Type B pancreatic cell (in vitro differentiated cells): Measurements from ENCODE around the gene LSM11. TPM values are rescaled to one million over a fixed set of nuclear protein-coding genes. Genes with fewer than 3 reads are reported as not detected.
"Not testable (repeated sequence)": the region's sequence is repeated elsewhere in the genome, so short reads cannot be mapped to it uniquely, and the experiment has no call there.

Source experiments
- DNase-seq: peaks from one replicate; pipeline ENCODE4 v3.0.0; 2021; ENCODE audit warnings: mixed read lengths; ENCODE audit not compliant: unreplicated experiment; ENCODE audit errors: extremely low spot score
- H3K27ac Mint-ChIP-seq: 2 replicates; pipeline ENCODE4 v1.8.0; 2021; ENCODE audit warnings: mild to moderate bottlenecking, mixed read lengths
- H3K27me3 Mint-ChIP-seq: 2 replicates; pipeline ENCODE4 v1.8.0; 2021; ENCODE audit warnings: mixed read lengths
- H3K36me3 Mint-ChIP-seq: 2 replicates; pipeline ENCODE4 v1.8.0; 2021; ENCODE audit warnings: mixed read lengths
- H3K4me1 Mint-ChIP-seq: one replicate; pipeline ENCODE4 v1.8.0; 2021; ENCODE audit warnings: mixed read lengths; ENCODE audit not compliant: unreplicated experiment
- H3K4me3 Mint-ChIP-seq: 2 replicates; pipeline ENCODE4 v1.8.0; 2021; ENCODE audit warnings: mild to moderate bottlenecking, mixed read lengths
- H3K9me3 Mint-ChIP-seq: 2 replicates; pipeline ENCODE4 v1.8.0; 2021; ENCODE audit warnings: mixed read lengths
- total RNA-seq: library from RNA; stranded (reverse); gene quantifications from 2 replicates; pipeline ENCODE4 v1.2.1, GENCODE V29; 2021; ENCODE audit warnings: low replicate concordance
- TF ChIP-seq, protein P1 (sequence below): fragments of 200-600 bp; sonication (generic); conservative IDR thresholded peaks from 2 replicates; pipeline ENCODE4 v1.5.0; 2021; ENCODE audit warnings: antibody characterized with exemption, mild to moderate bottlenecking

Gene LSM11
- total RNA-seq, 1 donor from 2014 or later: 7.1 TPM

DNA sequence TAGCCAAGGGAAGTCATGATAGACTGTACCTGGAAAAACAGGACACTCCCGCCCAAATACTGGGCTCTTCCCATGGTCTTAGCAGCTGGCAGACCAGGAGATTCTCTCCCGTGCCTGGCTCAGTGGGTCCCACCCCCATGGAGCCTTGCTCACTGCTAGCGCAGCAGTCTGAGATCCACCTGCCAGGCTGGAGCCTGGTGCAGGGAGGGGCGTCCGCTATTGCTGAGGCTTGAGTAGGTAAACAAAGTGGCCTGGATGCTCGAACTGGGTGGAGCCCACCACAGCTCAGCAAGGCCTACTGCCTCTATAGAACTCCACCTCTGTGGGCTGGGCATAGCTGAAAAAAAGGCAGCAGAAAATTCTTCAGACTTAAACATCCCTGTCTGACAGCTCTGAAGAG lies 22.4 kb upstream of the LSM11 start:
- Mint-ChIP-seq H3K4me3 (no peak overlapping the region), H3K9me3 (no peaks in the 10 kb centered on the region), H3K36me3 (no peaks in the 10 kb centered on the region), H3K27ac (no peak overlapping the region), H3K27me3 (peaks cover 6% of the 10 kb centered on the region), H3K4me1 (peaks cover 5% of the 10 kb centered on the region)
- no peak for DNase-seq
- TF ChIP-seq, protein P1, sequence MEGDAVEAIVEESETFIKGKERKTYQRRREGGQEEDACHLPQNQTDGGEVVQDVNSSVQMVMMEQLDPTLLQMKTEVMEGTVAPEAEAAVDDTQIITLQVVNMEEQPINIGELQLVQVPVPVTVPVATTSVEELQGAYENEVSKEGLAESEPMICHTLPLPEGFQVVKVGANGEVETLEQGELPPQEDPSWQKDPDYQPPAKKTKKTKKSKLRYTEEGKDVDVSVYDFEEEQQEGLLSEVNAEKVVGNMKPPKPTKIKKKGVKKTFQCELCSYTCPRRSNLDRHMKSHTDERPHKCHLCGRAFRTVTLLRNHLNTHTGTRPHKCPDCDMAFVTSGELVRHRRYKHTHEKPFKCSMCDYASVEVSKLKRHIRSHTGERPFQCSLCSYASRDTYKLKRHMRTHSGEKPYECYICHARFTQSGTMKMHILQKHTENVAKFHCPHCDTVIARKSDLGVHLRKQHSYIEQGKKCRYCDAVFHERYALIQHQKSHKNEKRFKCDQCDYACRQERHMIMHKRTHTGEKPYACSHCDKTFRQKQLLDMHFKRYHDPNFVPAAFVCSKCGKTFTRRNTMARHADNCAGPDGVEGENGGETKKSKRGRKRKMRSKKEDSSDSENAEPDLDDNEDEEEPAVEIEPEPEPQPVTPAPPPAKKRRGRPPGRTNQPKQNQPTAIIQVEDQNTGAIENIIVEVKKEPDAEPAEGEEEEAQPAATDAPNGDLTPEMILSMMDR: no peak

DNA sequence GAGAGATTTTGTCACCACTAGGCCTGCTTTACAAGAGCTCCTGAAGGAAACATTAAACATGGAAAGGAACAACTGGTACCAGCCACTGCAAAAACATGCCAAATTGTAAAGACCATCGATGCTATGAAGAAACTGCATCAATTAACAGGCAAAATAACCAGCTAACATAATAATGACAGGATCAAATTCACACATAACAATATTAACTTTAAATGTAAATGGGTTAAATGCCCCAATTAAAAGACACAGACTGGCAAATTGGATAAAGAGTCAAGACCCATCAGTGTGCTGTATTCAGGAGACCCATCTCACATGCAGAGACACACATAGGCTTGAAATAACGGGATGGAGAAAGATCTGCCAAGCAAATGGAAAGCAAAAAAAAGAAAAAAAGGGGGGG lies 20.6 kb upstream of the LSM11 start:
- H3K4me3 Mint-ChIP-seq, H3K9me3 Mint-ChIP-seq, DNase-seq, H3K27me3 Mint-ChIP-seq, H3K36me3 Mint-ChIP-seq, H3K27ac Mint-ChIP-seq, H3K4me1 Mint-ChIP-seq: not testable (repeated sequence)

DNA sequence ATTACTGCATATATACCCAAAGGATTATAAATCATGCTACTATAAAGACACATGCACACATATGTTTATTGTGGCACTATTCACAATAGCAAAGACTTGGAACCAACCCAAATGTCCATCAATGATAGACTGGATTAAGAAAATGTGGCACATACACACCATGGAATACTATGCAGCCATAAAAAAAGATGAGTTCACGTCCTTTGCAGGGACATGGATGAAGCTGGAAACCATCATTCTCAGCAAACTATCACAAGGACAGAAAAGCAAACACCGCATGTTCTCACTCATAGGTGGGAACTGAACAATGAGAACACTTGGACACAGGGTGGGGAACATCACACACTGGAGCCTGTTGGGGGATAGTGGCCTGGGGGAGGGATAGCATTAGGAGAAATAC lies 16.9 kb upstream of the LSM11 start:
- H3K9me3 Mint-ChIP-seq, H3K4me3 Mint-ChIP-seq, H3K36me3 Mint-ChIP-seq, H3K27me3 Mint-ChIP-seq, H3K27ac Mint-ChIP-seq, DNase-seq, H3K4me1 Mint-ChIP-seq: not testable (repeated sequence)

DNA sequence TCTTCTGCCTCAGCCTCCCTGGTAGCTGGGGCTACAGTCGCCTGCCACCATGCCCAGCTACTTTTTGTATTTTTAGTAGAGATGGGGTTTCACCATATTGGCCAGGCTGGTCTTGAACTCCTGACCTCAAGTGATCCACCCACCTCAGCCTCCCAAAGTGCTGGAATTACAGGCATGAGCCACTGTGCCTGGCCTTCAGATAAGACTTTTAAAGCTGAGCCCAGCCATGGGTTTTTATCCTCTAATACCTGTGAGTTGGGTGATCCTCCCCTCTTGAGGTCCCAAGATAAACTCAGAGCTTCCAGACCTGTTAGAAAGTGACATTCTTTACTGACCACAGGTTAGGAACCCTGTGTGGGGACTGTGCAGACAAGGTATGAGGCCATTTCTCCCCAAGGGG lies 15.7 kb upstream of the LSM11 start:
- H3K4me3 Mint-ChIP-seq, H3K27me3 Mint-ChIP-seq, H3K36me3 Mint-ChIP-seq, H3K27ac Mint-ChIP-seq, DNase-seq, H3K9me3 Mint-ChIP-seq: not testable (repeated sequence)
- H3K4me1 Mint-ChIP-seq: peaks cover 12% of the 10 kb centered on the region

DNA sequence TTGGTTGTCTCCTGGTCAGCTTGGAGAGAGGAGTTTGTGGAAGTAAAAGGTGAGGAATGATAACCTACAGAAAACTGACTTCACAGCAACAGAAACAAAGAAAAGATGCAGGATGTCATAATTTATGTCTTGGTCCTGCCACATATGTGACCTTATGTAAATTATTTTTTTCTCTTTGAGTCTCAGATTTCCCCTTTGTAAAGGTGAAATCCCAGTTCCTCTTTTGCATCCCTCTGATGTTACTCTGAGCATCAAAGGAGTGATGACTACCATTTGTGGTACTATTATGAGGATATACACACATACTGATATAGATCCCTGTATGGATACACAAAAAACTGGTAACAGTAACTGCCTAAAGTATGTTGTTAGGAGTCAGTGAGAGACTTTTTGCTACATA lies 13.7 kb upstream of the LSM11 start:
- Mint-ChIP-seq H3K4me1 (peaks cover 16% of the 10 kb centered on the region), H3K4me3 (no peak overlapping the region)

DNA sequence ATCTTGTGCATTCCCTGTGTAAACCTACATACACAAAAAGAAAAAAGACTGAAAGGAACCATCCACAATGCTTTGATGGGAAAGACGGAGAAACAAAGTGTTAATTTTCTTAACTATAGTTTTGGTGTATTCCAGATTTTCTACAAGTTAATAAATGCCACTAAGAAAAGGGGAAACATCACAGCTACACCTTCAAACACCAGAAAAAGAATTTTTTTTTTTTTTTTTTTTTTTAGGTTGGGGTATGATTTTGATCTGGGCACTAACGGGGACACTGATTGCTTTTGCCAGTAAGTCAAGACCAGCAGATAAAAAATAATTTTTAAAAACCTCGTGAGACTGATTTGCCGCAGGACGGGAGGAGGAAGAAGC lies 12.6 kb upstream of the LSM11 start:
- Mint-ChIP-seq H3K9me3 (no peaks in the 10 kb centered on the region), H3K4me3 (peak overlapping the region; percentile 99), H3K27me3 (no peaks in the 10 kb centered on the region), H3K27ac (peak overlapping the region; percentile 99), H3K4me1 (peaks cover 16% of the 10 kb centered on the region), H3K36me3 (peaks cover 4% of the 10 kb centered on the region)
- TF ChIP-seq, protein P1: no peak
- no peak for DNase-seq

More for the DNA sequence above, 13.7 kb upstream of the LSM11 start:
- TF ChIP-seq, protein P1: no peak
- Mint-ChIP-seq H3K36me3 (peaks cover 4% of the 10 kb centered on the region), H3K27ac (no peak overlapping the region), H3K9me3 (no peaks in the 10 kb centered on the region), H3K27me3 (no peaks in the 10 kb centered on the region)
- no peak for DNase-seq

DNA sequence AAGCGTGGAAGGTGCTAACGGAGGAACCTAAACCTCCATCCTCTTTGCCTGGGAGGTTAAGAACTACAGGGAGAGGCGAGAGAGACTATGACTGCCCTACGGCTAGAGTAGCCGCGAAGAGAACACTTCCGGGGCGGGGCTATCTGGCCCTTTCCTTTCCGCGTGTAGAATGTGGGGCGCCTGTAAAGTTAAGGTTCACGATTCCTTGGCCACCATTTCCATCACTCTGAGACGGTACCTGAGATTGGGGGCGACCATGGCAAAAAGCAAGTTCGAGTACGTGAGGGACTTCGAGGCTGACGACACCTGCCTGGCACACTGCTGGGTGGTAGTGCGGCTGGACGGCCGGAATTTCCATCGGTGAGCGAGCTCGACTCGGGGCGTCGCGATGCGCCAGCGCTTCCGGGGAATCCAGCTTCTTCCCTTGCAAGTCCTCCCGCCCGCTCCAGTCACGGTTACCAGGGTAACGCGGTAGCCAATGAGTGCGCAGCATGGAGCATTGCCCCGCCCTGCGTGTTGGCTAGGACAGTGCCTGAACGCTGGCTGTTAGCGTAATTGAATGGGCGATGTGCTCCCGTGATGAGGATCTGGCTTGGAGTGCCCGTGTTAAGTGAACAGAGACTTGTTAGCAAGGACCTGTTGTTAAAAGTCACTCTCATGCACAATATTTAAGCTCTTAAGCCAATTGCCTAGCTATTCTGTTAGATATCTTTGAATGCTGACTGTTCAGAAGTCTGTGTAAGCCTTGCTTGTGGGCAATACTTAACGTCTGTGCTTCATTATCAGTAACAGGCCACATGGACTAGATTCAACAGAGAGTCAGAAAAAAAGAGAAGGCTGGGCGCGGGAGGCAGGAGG lies 12.0 kb upstream of the LSM11 start, which contains the start of gene THG1L:
THG1L (plus strand) TSS at position 149 of the 858 bp plus-strand sequence; CDS start at position 170, 21 bp downstream.
- Mint-ChIP-seq H3K4me1 (peaks cover 16% of the 10 kb centered on the region), H3K36me3 (peaks cover 4% of the 10 kb centered on the region), H3K27me3 (no peaks in the 10 kb centered on the region), H3K9me3 (no peaks in the 10 kb centered on the region), H3K27ac (peak within 1 kb of the TSS; percentile 99), H3K4me3 (peak within 1 kb of the TSS; percentile 99)
- TF ChIP-seq, protein P1: no peak
- peak; percentile 99 for DNase-seq
